Measurements from ENCODE around the gene PSMD13.
A peak's percentile ranks its signal among the peaks of the same experiment; 100 is the strongest.
"Not testable (repeated sequence)": the region's sequence is repeated elsewhere in the genome, so short reads cannot be mapped to it uniquely, and the experiment has no call there.

Gene PSMD13

GRCh38 chr11:236774-237767 is at the start of gene PSMD13:
Gene PSMD13, plus strand, starts transcription at chr11:236976. Its CDS starts 74 bp downstream, at chr11:237050.
- peak; percentile 72 to 75 (median 74) for DNase-seq (ENCODE audit: low read depth in 3 of 3)

GRCh38 chr11:189200-189783 is 47.5 kb upstream of the PSMD13 start:
- not testable (repeated sequence) for DNase-seq (ENCODE audit: low read depth in 3 of 3)

GRCh38 chr11:189843-190311 is 46.9 kb upstream of the PSMD13 start:
- not testable (repeated sequence) for DNase-seq (ENCODE audit: low read depth in 3 of 3)

- not testable (repeated sequence) for DNase-seq (ENCODE audit: low read depth in 3 of 3)
These were observed 46.2 kb upstream of the PSMD13 start for GRCh38 chr11:190546-190945.

- not testable (repeated sequence) for DNase-seq (ENCODE audit: low read depth in 3 of 3)
These were observed 45.0 kb upstream of the PSMD13 start for GRCh38 chr11:191490-192478.

GRCh38 chr11:192674-193128 is 44.1 kb upstream of the PSMD13 start, which contains the start of gene SCGB1C1:
Gene SCGB1C1, plus strand, starts transcription at chr11:193078. Its CDS starts 22 bp downstream, at chr11:193100.
- DNase-seq (ENCODE audit: low read depth in 3 of 3) = not testable (repeated sequence)

GRCh38 chr11:193481-193880 is 43.3 kb upstream of the PSMD13 start:
- DNase-seq (ENCODE audit: low read depth in 3 of 3) = not testable (repeated sequence)

GRCh38 chr11:196786-197731 is 39.7 kb upstream of the PSMD13 start:
- no peak for DNase-seq (ENCODE audit: low read depth in 3 of 3)

- no peak for DNase-seq (ENCODE audit: low read depth in 3 of 3)
These were observed 39.0 kb upstream of the PSMD13 start for GRCh38 chr11:197741-198235.

- DNase-seq (ENCODE audit: low read depth in 3 of 3) = no peak
These were observed 38.5 kb upstream of the PSMD13 start for GRCh38 chr11:198236-198806.

GRCh38 chr11:199004-199581 is 37.7 kb upstream of the PSMD13 start:
- no peak for DNase-seq (ENCODE audit: low read depth in 3 of 3)

- no peak for DNase-seq (ENCODE audit: low read depth in 3 of 3)
These were observed 37.0 kb upstream of the PSMD13 start for GRCh38 chr11:199782-200181.

GRCh38 chr11:200224-201003 is 36.4 kb upstream of the PSMD13 start:
- no peak for DNase-seq (ENCODE audit: low read depth in 3 of 3)

- no peak for DNase-seq (ENCODE audit: low read depth in 3 of 3)
These were observed 34.8 kb upstream of the PSMD13 start for GRCh38 chr11:201966-202365.

- DNase-seq (ENCODE audit: low read depth in 3 of 3) = no peak
These were observed 34.3 kb upstream of the PSMD13 start for GRCh38 chr11:202490-202889.

- no peak for DNase-seq (ENCODE audit: low read depth in 3 of 3)
These were observed 33.5 kb upstream of the PSMD13 start for GRCh38 chr11:203056-203944.

- no peak for DNase-seq (ENCODE audit: low read depth in 3 of 3)
These were observed 32.7 kb upstream of the PSMD13 start for GRCh38 chr11:203945-204586.

Data from stimulated activated CD4-positive, alpha-beta T cell treated with anti-CD3 and anti-CD28 coated beads, TNF-alpha, amount 100 ng/mL, for 4 hours (primary cell).